GM12872 (cell line): ENCODE measurements around the gene FST.

Experiments
- CTCF ChIP-seq: IDR thresholded peaks from 3 replicates; pipeline ENCODE4 v1.5.1; 2011; ENCODE audit warnings: low read depth, mild to moderate bottlenecking, low read length, moderate library complexity; ENCODE audit not compliant: insufficient read depth

FST gene

GRCh38 chr5:53463909-53464621 lies 16.4 kb upstream of the FST start:
- no peak for TF ChIP-seq CTCF

GRCh38 chr5:53464722-53465121 lies 15.7 kb upstream of the FST start:
- TF ChIP-seq CTCF: no peak

GRCh38 chr5:53469946-53470687 lies 10.3 kb upstream of the FST start:
- no peak for TF ChIP-seq CTCF

GRCh38 chr5:53472279-53472678 lies 8.2 kb upstream of the FST start:
- no peak for TF ChIP-seq CTCF

GRCh38 chr5:53472720-53473510 lies 7.5 kb upstream of the FST start:
- no peak for TF ChIP-seq CTCF

- no peak for TF ChIP-seq CTCF
These were observed 6.8 kb upstream of the FST start for GRCh38 chr5:53473633-53474032.

- no peak for TF ChIP-seq CTCF
These were observed 5.1 kb upstream of the FST start for GRCh38 chr5:53475320-53475719.
